NCI-H446 treated with DMSO at 0.1 percent for 48 hours (cell line): ENCODE data around the gene PAF1.

Experiments
- DNase-seq: peaks from one replicate; lab custom pipeline; 2025; lab: John Stamatoyannopoulos, UW

PAF1 gene

GRCh38 chr19:39416152-39417120, 25.5 kb upstream of the PAF1 start:
- no peak for DNase-seq

- DNase-seq = no peak
Observed at GRCh38 chr19:39415111-39416046, 24.5 kb upstream of the PAF1 start.

- DNase-seq = no peak
Observed at GRCh38 chr19:39413911-39414608, 23.2 kb upstream of the PAF1 start.

DNA sequence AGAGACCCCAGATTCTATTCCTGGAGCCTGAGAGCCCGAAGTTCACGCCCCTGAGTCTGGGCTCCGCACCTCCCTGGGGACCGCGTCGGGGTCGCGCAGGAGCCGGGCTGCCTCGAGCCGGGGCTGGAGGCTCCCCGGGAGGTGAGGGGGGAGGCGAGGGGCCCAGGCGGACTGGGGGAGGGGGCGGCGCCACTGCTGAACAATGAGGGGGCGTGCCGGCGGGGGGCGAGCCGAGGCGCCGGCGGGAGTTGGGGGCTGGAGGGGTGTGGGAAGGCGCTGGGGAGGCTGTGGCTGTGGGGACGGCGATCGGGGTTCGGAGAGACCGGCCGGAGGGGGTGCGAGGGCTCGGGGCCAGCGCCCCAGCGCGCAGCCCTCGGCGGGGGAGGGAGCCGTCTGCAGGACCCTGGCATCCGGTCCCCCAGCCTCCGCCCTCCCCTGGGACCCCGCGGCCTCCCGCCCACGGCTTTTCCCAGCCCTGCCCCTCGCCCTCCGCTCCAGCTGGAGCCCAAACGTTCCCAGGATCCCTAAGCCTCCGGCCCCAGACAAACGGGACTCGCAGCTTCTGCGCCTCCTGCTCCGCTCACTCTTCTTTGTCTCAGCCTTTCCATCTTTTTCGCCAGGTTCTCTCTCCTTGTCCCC, 22.5 kb upstream of the PAF1 start:
- DNase-seq = no peak

DNA sequence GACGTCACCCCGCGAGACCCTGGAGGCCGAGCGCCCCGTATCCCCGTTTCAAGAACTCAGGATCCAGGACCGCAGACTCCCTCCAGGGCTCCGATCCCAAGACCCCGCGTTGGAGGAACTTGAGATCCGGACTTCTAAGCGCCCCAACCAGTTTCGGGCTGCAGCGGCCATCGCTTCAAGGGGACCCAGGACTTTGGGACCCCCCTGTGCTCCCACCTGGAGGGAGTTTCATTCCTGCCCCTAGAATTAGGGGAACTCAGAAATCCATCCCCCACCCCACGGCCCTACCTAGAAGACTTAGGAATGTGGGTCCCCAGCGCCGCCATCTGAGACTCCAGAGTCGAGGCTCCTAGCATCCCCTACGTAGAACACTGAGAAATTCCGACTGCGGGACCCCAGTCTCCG, 22.0 kb upstream of the PAF1 start:
- no peak for DNase-seq

- peak; percentile 99 for DNase-seq
Observed at GRCh38 chr19:39412100-39412866, 21.4 kb upstream of the PAF1 start, which contains the start of gene PLEKHG2. Gene PLEKHG2 (plus strand): TSS chr19:39412669. CDS start chr19:39414087, 1,418 bp downstream.

- DNase-seq = peak; percentile 92
Observed at GRCh38 chr19:39411832-39412099, 20.9 kb upstream of the PAF1 start.

- DNase-seq = no peak
Observed at GRCh38 chr19:39411081-39411831, 20.4 kb upstream of the PAF1 start.

GRCh38 chr19:39410831-39411080, 19.9 kb upstream of the PAF1 start:
- DNase-seq = no peak

GRCh38 chr19:39410017-39410830, 19.3 kb upstream of the PAF1 start:
- DNase-seq = no peak

- no peak for DNase-seq
Observed at GRCh38 chr19:39409208-39410016, 18.5 kb upstream of the PAF1 start.

DNA sequence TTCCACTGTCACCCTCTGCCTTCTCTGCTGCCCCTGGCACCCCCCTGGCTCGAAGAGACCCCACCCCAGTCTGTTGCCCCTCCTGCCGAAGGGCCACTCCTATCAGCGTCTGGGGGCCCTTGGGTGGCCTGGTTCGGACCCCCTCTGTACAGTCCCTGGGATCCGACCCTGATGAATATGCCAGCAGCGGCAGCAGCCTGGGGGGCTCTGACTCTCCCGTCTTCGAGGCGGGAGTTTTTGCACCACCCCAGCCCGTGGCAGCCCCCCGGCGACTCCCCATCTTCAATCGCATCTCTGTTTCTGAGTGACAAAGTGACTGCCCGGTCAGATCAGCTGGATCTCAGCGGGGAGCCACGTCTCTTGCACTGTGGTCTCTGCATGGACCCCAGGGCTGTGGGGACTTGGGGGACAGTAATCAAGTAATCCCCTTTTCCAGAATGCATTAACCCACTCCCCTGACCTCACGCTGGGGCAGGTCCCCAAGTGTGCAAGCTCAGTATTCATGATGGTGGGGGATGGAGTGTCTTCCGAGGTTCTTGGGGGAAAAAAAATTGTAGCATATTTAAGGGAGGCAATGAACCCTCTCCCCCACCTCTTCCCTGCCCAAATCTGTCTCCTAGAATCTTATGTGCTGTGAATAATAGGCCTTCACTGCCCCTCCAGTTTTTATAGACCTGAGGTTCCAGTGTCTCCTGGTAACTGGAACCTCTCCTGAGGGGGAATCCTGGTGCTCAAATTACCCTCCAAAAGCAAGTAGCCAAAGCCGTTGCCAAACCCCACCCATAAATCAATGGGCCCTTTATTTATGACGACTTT, 17.7 kb upstream of the PAF1 start:
- DNase-seq = no peak

DNA sequence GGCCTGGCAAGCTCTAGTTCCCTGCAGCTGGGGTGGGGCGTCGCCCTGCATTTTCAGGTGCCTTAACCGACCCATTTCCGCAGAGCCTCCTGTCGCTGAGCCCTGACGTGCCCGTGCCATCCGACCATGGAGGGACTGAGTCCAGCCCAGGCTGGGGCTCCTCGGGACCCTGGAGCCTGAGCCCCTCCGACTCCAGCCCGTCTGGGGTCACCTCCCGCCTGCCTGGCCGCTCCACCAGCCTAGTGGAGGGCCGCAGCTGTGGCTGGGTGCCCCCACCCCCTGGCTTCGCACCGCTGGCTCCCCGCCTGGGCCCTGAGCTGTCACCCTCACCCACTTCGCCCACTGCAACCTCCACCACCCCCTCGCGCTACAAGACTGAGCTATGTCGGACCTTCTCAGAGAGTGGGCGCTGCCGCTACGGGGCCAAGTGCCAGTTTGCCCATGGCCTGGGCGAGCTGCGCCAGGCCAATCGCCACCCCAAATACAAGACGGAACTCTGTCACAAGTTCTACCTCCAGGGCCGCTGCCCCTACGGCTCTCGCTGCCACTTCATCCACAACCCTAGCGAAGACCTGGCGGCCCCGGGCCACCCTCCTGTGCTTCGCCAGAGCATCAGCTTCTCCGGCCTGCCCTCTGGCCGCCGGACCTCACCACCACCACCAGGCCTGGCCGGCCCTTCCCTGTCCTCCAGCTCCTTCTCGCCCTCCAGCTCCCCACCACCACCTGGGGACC, 16.9 kb upstream of the PAF1 start:
- no peak for DNase-seq

GRCh38 chr19:39407410-39407659, 16.4 kb upstream of the PAF1 start:
- DNase-seq = no peak

GRCh38 chr19:39406656-39407409, 15.9 kb upstream of the PAF1 start, which contains the start of gene ZFP36:
Gene ZFP36 (plus strand): TSS chr19:39406847. CDS start chr19:39406905, 58 bp downstream.
- DNase-seq = peak; percentile 29

GRCh38 chr19:39405958-39406655, 15.2 kb upstream of the PAF1 start:
- DNase-seq = no peak
